Fibroblast of pulmonary artery (primary cell): ENCODE measurements around the gene CD207.

Experiments used
- DNase-seq: peaks from one replicate; pipeline ENCODE4 v3.0.0-alpha.2; 2010; ENCODE audit warnings: low read depth
- H3K4me3 ChIP-seq: replicated peaks from 2 replicates; pipeline ENCODE4 v1.5.1; 2011; ENCODE audit warnings: low read depth, mild to moderate bottlenecking, control low read depth, low read length, moderate library complexity
- CTCF ChIP-seq: IDR thresholded peaks from 2 replicates; pipeline ENCODE4 v1.5.1; 2011; ENCODE audit warnings: mild to moderate bottlenecking, control low read depth, low read length, inconsistent platforms; ENCODE audit errors: missing control alignments

The CD207 gene

GRCh38 chr2:70837980-70838925, 2.6 kb upstream of the CD207 start:
- TF ChIP-seq CTCF = no peak
- no peak for DNase-seq
- H3K4me3 ChIP-seq = no peak overlapping the region

- no peak for TF ChIP-seq CTCF
- no peak overlapping the region for H3K4me3 ChIP-seq
- no peak for DNase-seq
Observed at GRCh38 chr2:70834881-70835280, 735 bp downstream of the CD207 start.

GRCh38 chr2:70834106-70834505, 1.5 kb downstream of the CD207 start:
- TF ChIP-seq CTCF = no peak
- H3K4me3 ChIP-seq = no peak overlapping the region
- no peak for DNase-seq

GRCh38 chr2:70833246-70833645, 2.4 kb downstream of the CD207 start:
- no peak for TF ChIP-seq CTCF
- DNase-seq = no peak
- H3K4me3 ChIP-seq = no peak overlapping the region

- H3K4me3 ChIP-seq = no peak overlapping the region
- TF ChIP-seq CTCF = no peak
- no peak for DNase-seq
Observed at GRCh38 chr2:70832386-70832785, 3.2 kb downstream of the CD207 start.

GRCh38 chr2:70831861-70832260, 3.8 kb downstream of the CD207 start:
- no peak for TF ChIP-seq CTCF
- no peak overlapping the region for H3K4me3 ChIP-seq
- no peak for DNase-seq

GRCh38 chr2:70830366-70830765, 5.2 kb downstream of the CD207 start:
- no peak for TF ChIP-seq CTCF
- peak; percentile 31 for DNase-seq
- no peak overlapping the region for H3K4me3 ChIP-seq
